ENCODE results near the gene KDELR3.

GRCh38 chr22:38471237-38471636, 3.3 kb downstream of the KDELR3 start:
- TF ChIP-seq, protein P1, sequence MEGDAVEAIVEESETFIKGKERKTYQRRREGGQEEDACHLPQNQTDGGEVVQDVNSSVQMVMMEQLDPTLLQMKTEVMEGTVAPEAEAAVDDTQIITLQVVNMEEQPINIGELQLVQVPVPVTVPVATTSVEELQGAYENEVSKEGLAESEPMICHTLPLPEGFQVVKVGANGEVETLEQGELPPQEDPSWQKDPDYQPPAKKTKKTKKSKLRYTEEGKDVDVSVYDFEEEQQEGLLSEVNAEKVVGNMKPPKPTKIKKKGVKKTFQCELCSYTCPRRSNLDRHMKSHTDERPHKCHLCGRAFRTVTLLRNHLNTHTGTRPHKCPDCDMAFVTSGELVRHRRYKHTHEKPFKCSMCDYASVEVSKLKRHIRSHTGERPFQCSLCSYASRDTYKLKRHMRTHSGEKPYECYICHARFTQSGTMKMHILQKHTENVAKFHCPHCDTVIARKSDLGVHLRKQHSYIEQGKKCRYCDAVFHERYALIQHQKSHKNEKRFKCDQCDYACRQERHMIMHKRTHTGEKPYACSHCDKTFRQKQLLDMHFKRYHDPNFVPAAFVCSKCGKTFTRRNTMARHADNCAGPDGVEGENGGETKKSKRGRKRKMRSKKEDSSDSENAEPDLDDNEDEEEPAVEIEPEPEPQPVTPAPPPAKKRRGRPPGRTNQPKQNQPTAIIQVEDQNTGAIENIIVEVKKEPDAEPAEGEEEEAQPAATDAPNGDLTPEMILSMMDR (IDR thresholded peaks at IDR 0.05), result no peak
- TF ChIP-seq POLR2AphosphoS5 (IDR thresholded peaks at IDR 0.05), result no peak
